Measurements from ENCODE around the gene AQP2.

Gene AQP2

GRCh38 chr12:49941556-49942511 is 8.7 kb upstream of the AQP2 start:
- DNase-seq (ENCODE audit: low read depth) = no peak
- TF ChIP-seq, protein P1, sequence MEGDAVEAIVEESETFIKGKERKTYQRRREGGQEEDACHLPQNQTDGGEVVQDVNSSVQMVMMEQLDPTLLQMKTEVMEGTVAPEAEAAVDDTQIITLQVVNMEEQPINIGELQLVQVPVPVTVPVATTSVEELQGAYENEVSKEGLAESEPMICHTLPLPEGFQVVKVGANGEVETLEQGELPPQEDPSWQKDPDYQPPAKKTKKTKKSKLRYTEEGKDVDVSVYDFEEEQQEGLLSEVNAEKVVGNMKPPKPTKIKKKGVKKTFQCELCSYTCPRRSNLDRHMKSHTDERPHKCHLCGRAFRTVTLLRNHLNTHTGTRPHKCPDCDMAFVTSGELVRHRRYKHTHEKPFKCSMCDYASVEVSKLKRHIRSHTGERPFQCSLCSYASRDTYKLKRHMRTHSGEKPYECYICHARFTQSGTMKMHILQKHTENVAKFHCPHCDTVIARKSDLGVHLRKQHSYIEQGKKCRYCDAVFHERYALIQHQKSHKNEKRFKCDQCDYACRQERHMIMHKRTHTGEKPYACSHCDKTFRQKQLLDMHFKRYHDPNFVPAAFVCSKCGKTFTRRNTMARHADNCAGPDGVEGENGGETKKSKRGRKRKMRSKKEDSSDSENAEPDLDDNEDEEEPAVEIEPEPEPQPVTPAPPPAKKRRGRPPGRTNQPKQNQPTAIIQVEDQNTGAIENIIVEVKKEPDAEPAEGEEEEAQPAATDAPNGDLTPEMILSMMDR (conservative IDR thresholded peaks at IDR 0.05; ENCODE audit: low read depth, low read length) = no peak
- H3K4me3 ChIP-seq (ENCODE audit: low read depth, low read length) = no peak overlapping the region

GRCh38 chr12:49942512-49942893 is 8.0 kb upstream of the AQP2 start:
- no peak for DNase-seq (ENCODE audit: low read depth)
- TF ChIP-seq, protein P1 (conservative IDR thresholded peaks at IDR 0.05; ENCODE audit: low read depth, low read length) = no peak
- H3K4me3 ChIP-seq (ENCODE audit: low read depth, low read length) = no peak overlapping the region

DNA sequence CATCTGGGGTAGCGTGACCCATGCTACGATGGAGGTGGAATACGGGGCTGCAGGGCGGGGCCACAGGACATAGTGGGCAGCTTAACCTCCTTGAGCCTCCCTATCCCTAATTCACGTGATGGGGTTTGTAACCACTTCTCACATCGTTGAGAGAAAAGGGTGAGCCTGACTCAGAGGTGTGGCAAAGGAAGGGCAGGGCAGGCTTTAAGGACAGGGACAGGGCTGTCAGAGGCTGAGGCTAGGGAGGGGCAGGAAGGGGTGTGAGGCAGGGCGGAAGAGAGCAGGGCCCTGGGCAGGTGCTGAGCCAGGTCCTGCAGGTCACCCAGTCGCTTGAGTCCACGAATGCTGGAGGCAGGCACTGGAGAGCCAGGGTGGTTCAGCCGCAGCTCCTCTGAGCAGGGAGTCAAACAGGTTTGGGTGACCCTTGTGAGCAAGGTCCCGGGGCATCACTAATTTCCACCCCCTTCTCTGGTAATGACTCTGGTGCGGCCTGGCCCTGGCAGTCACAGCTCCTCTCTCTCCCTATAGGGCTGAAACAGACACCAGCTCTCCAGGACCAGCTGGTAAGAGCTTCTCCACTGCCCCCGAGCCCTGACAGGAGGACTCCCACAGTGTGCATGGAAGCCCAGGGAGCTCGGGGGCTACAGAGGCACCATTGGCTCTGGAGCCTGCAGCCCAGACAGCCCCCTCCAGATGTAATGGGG is 7.5 kb upstream of the AQP2 start:
- H3K4me3 ChIP-seq (ENCODE audit: low read depth, low read length) = no peak overlapping the region
- no peak for DNase-seq (ENCODE audit: low read depth)
- TF ChIP-seq, protein P1 (conservative IDR thresholded peaks at IDR 0.05; ENCODE audit: low read depth, low read length) = no peak

DNA sequence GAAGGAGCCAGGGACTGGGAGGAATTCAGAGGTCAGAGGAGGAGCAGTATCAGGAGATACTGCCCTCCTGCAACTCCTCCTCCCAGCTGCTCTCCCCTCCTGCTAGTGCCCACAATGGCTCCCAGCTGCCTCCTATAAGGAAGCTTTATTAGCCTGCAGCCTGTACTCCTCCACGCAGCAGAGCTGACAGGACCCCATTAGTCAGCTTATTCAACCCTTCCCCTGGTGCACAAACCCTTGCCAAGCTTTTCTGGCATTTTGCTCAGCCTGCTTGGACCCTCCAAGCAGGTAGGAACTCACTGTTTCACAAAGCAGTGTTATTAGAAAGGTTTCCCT is 6.9 kb upstream of the AQP2 start:
- TF ChIP-seq, protein P1 (conservative IDR thresholded peaks at IDR 0.05; ENCODE audit: low read depth, low read length) = no peak
- H3K4me3 ChIP-seq (ENCODE audit: low read depth, low read length) = no peak overlapping the region
- no peak for DNase-seq (ENCODE audit: low read depth)

DNA sequence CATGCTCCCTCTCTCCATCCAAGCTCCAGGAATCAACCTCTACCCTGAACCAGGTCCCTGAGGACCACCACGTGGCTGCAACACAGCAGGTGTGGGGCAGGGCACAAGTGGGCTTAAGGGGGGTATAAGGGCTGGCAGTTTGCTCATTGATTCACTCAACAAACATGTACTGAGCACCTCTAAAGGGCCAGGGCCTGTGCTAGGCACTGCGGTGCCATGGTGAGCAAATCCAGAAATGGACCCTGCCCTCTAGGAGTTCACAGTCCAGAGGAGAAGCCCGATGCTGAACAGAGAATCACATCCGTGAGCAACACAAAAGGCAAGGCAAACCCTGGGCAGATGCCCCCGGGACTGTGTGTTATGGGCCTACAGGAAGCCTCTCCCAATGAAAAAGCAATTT is 6.5 kb upstream of the AQP2 start:
- H3K4me3 ChIP-seq (ENCODE audit: low read depth, low read length) = no peak overlapping the region
- no peak for DNase-seq (ENCODE audit: low read depth)
- TF ChIP-seq, protein P1 (conservative IDR thresholded peaks at IDR 0.05; ENCODE audit: low read depth, low read length) = no peak

GRCh38 chr12:49944718-49945117 is 5.8 kb upstream of the AQP2 start:
- TF ChIP-seq, protein P1 (conservative IDR thresholded peaks at IDR 0.05; ENCODE audit: low read depth, low read length) = no peak
- DNase-seq (ENCODE audit: low read depth) = no peak
- H3K4me3 ChIP-seq (ENCODE audit: low read depth, low read length) = no peak overlapping the region

All from choroid plexus epithelial cell (primary cell).